DOHH2 (cell line): ENCODE data around the gene ECSCR.
"Not testable (repeated sequence)": the region's sequence is repeated elsewhere in the genome, so short reads cannot be mapped to it uniquely, and the experiment has no call there.

Source experiments
- CTCF ChIP-seq: fragments of 200-600 bp; sonication (generic); IDR thresholded peaks from one replicate; pipeline ENCODE4 v1.5.1; 2014; ENCODE audit warnings: antibody characterized with exemption, mild to moderate bottlenecking, low read depth, low read length; ENCODE audit not compliant: poor library complexity, severe bottlenecking
- EZH2phosphoT487 ChIP-seq: fragments of 200-600 bp; sonication (generic); IDR thresholded peaks from 2 replicates; pipeline ENCODE4 v1.6.1; 2017; ENCODE audit warnings: borderline replicate concordance, mild to moderate bottlenecking, antibody characterized with exemption, low read length, moderate library complexity, mixed read lengths

- TF ChIP-seq CTCF, EZH2phosphoT487: not testable (repeated sequence)
Observed at GRCh38 chr5:139478657-139479423, 16.3 kb upstream of the ECSCR start.
